Right atrium auricular region (tissue), 2 donors: ENCODE data around the gene SPINK8. TPM values are rescaled to one million over a fixed set of nuclear protein-coding genes. Genes with fewer than 3 reads are reported as not detected.
"Not testable (repeated sequence)": the region's sequence is repeated elsewhere in the genome, so short reads cannot be mapped to it uniquely, and the experiment has no call there.

Source experiments
- DNase-seq: peaks from one replicate; pipeline ENCODE4 v3.0.0-alpha.2; 2019; ENCODE audit warnings: low spot score
- H3K27ac ChIP-seq, 2 donors: fragments of 200-600 bp; sonication (generic); 1 replicate in 1 of 2; 2 replicates in 1 of 2; pipeline ENCODE4 v1.5.1; 2016 to 2019
- H3K27me3 ChIP-seq, 2 donors: fragments of 200-600 bp; sonication (generic); one replicate each; pipeline versions ENCODE4 v1.5.1 to v1.6.0; 2017 to 2019
- H3K36me3 ChIP-seq: fragments of 200-600 bp; sonication (generic); one replicate; pipeline ENCODE4 v1.5.1; 2016
- H3K4me1 ChIP-seq, 2 donors: fragments of 200-600 bp; sonication (generic); one replicate each; pipeline versions ENCODE4 v1.5.1 to v1.6.0; 2017 to 2019
- H3K4me3 ChIP-seq, 2 donors: fragments of 200-600 bp; sonication (generic); 1 replicate in 1 of 2; 2 replicates in 1 of 2; pipeline ENCODE4 v1.5.1; 2017 to 2019; ENCODE audit warnings: mild to moderate bottlenecking in 1 of 2, moderate library complexity in 1 of 2
- H3K9me3 ChIP-seq, 2 donors: fragments of 200-600 bp; sonication (generic); one replicate each; pipeline ENCODE4 v1.5.1; 2019
- total RNA-seq, 2 donors: library from RNA; depleted of rRNA; stranded (reverse); fragments of >200 nt; gene quantifications; one replicate each; pipeline ENCODE4 v1.1.0, GENCODE V29; 2016
- TF ChIP-seq, protein P1 (sequence below), 2 donors: fragments of 200-600 bp; sonication (generic); IDR thresholded peaks; one replicate each; pipeline ENCODE4 v1.5.1; 2019; ENCODE audit warnings: antibody characterized with exemption in 2 of 2

SPINK8 gene
- total RNA-seq: not detected

GRCh38 chr3:48333346-48334245 is at the start of gene SPINK8:
TSS of gene SPINK8 (minus strand) at chr3:48333661. CDS start at chr3:48328341, 5,320 bp downstream.
- DNase-seq, H3K4me1 ChIP-seq, H3K4me3 ChIP-seq, H3K36me3 ChIP-seq, H3K9me3 ChIP-seq, H3K27ac ChIP-seq, H3K27me3 ChIP-seq: not testable (repeated sequence)

- H3K27ac ChIP-seq: no peak overlapping the region
- no peaks in the 10 kb centered on the region for H3K27me3 ChIP-seq
- no peak for DNase-seq
- H3K4me1 ChIP-seq: peaks cover 0 to 6% of the 10 kb centered on the region in 2 donors
- H3K36me3 ChIP-seq: no peaks in the 10 kb centered on the region
- TF ChIP-seq, protein P1, sequence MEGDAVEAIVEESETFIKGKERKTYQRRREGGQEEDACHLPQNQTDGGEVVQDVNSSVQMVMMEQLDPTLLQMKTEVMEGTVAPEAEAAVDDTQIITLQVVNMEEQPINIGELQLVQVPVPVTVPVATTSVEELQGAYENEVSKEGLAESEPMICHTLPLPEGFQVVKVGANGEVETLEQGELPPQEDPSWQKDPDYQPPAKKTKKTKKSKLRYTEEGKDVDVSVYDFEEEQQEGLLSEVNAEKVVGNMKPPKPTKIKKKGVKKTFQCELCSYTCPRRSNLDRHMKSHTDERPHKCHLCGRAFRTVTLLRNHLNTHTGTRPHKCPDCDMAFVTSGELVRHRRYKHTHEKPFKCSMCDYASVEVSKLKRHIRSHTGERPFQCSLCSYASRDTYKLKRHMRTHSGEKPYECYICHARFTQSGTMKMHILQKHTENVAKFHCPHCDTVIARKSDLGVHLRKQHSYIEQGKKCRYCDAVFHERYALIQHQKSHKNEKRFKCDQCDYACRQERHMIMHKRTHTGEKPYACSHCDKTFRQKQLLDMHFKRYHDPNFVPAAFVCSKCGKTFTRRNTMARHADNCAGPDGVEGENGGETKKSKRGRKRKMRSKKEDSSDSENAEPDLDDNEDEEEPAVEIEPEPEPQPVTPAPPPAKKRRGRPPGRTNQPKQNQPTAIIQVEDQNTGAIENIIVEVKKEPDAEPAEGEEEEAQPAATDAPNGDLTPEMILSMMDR (IDR thresholded peaks at IDR 0.05): no peak
- H3K4me3 ChIP-seq: no peak overlapping the region
- no peaks in the 10 kb centered on the region for H3K9me3 ChIP-seq
Measured at GRCh38 chr3:48372862-48373435, 39.5 kb upstream of the SPINK8 start.

GRCh38 chr3:48372377-48372770 is 38.9 kb upstream of the SPINK8 start:
- H3K4me3 ChIP-seq: no peak overlapping the region
- peaks cover 0 to 6% of the 10 kb centered on the region in 2 donors for H3K4me1 ChIP-seq
- TF ChIP-seq, protein P1 (IDR thresholded peaks at IDR 0.05): no peak
- H3K27ac ChIP-seq: no peak overlapping the region
- no peaks in the 10 kb centered on the region for H3K9me3 ChIP-seq
- no peaks in the 10 kb centered on the region for H3K36me3 ChIP-seq
- no peak for DNase-seq
- H3K27me3 ChIP-seq: no peaks in the 10 kb centered on the region

DNA sequence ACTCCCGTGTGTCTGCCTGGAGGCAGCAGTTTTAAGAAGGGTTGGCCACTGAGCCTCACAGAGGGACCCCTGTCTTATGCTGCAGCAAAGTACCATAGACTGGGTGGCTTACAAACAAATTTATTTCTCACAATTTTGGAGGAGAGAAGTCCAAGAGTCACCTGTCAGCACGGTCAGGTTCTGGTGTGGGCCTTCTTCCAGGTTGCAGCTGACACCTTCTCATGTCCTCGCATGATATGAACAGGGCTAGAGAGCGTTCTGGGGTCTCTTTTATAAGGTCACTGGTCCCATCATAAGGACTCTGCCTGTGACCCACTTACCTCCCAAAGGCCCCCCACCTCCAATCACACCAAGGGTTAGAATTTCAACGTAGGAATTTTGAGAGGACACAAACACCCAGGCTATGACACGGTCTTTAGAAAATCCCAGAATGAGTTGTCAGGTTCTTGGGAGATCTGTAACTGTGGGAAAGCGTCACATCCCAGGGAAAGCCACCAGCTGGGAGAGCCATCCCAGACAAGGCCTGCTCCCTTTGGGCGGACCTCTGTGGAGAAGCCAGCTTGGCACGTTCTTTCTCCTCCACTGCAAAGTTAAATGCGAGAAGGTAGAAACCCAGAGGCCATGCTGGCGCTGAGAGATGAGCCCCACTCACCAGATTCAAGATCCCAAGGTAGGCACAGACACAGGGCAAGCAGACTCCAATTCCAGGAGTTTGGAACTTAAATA is 38.4 kb upstream of the SPINK8 start, which contains the start of gene FBXW12:
FBXW12 (plus strand) TSS at position 569 of the 726 bp plus-strand sequence. CDS start 549 bp downstream, outside the sequence.
- Histone ChIP-seq H3K27me3 (no peaks in the 10 kb centered on the region), H3K4me3 (no peak within 1 kb of the TSS), H3K27ac (no peak within 1 kb of the TSS), H3K9me3 (no peaks in the 10 kb centered on the region), H3K36me3 (no peaks in the 10 kb centered on the region), H3K4me1 (peaks cover 0 to 6% of the 10 kb centered on the region in 2 donors)
- TF ChIP-seq, protein P1 (IDR thresholded peaks at IDR 0.05): no peak
- no peak for DNase-seq

DNA sequence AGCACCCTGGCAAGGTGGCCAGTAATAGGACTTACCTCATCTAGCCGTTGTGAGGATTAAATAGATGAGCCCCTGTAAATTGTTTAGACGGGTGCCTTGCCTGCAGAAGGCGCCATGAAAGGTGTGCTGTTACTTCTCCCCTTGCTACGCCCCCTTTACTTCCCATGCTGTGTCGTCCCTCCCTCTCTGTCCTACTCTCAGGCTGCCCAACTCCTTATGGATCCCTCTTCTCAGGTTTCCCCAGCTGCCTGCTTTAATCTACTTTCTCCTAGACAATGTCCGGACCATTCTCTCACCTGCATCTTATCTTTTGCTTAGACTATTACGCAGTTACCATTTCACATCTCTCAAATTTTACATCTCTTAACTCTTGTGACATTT is 36.9 kb upstream of the SPINK8 start:
- Histone ChIP-seq H3K4me3 (no peak overlapping the region), H3K27me3 (no peaks in the 10 kb centered on the region), H3K36me3 (no peaks in the 10 kb centered on the region), H3K27ac (no peak overlapping the region), H3K9me3 (no peaks in the 10 kb centered on the region), H3K4me1 (peaks cover 0 to 6% of the 10 kb centered on the region in 2 donors)
- TF ChIP-seq, protein P1 (IDR thresholded peaks at IDR 0.05): no peak
- DNase-seq: no peak
